K562 (cell line): ENCODE data around the gene ATP2A3. TPM values are rescaled to one million over a fixed set of nuclear protein-coding genes. Genes with fewer than 3 reads are reported as not detected.

Experiments used
- CBFB ChIP-seq: sonication (generic); formaldehyde crosslinking; IDR thresholded peaks from 2 replicates; pipeline ENCODE4 v1.4.0; 2020; ENCODE audit warnings: mild to moderate bottlenecking, missing genetic modification reagents
- E2F4 ChIP-seq: sonication (generic); formaldehyde crosslinking; IDR thresholded peaks from 2 replicates; pipeline ENCODE4 v1.8.0; 2022; ENCODE audit warnings: mild to moderate bottlenecking, low read depth, missing genetic modification reagents
- ESRRA ChIP-seq: fragments of 450-650 bp; IDR thresholded peaks from 2 replicates; pipeline ENCODE4 v1.6.1; 2014; ENCODE audit warnings: low read depth, mild to moderate bottlenecking, moderate library complexity, borderline replicate concordance
- FOXK2 ChIP-seq, 2 experiments: fragments of 450-650 bp; IDR thresholded peaks in 1 of 2; conservative IDR thresholded peaks in 1 of 2; 2 replicates each; pipeline ENCODE4 v1.6.1; 2016; ENCODE audit warnings: low read depth in 2 of 2, mild to moderate bottlenecking in 1 of 2
- FUS ChIP-seq: fragments of 200-400 bp; formaldehyde crosslinking; optimal IDR thresholded peaks from 2 replicates; pipeline ENCODE3; 2017; ENCODE audit warnings: low read depth, low read length
- KLF1 ChIP-seq: fragments of 450-650 bp; IDR thresholded peaks from 2 replicates; pipeline ENCODE4 v1.6.1; 2016; ENCODE audit warnings: missing genetic modification characterization, missing compliant biosample characterization
- L3MBTL2 ChIP-seq: fragments of 450-650 bp; IDR thresholded peaks from 2 replicates; pipeline ENCODE4 v1.6.1; 2016; ENCODE audit warnings: mild to moderate bottlenecking, moderate library complexity
- MCM5 ChIP-seq: fragments of 450-650 bp; IDR thresholded peaks from 2 replicates; pipeline ENCODE4 v1.6.1; 2016; ENCODE audit warnings: low read depth
- MXI1 ChIP-seq: IDR thresholded peaks from 2 replicates; pipeline ENCODE4 v1.6.1; 2011; ENCODE audit warnings: low read depth, mild to moderate bottlenecking, improper control_type of control experiment, low read length
- NRF1 ChIP-seq, 2 experiments: fragments of 450-650 bp; IDR thresholded peaks in 1 of 2; conservative IDR thresholded peaks in 1 of 2; 2 replicates each; pipeline ENCODE4 v1.6.1; 2014; ENCODE audit warnings: mild to moderate bottlenecking in 2 of 2
- POLR2G ChIP-seq: fragments of 200-400 bp; formaldehyde crosslinking; IDR thresholded peaks from 2 replicates; pipeline ENCODE4 v1.6.1; 2017; ENCODE audit warnings: low read depth, mild to moderate bottlenecking, antibody characterized with exemption, low read length, moderate library complexity
- RBM17 ChIP-seq: fragments of 200-400 bp; formaldehyde crosslinking; IDR thresholded peaks from 2 replicates; pipeline ENCODE4 v1.6.1; 2017; ENCODE audit warnings: low read depth, mild to moderate bottlenecking, low read length, borderline replicate concordance
- RBM22 ChIP-seq: fragments of 200-400 bp; formaldehyde crosslinking; IDR thresholded peaks from 2 replicates; pipeline ENCODE4 v1.6.1; 2018; ENCODE audit warnings: low read length, low read depth; ENCODE audit not compliant: poor library complexity, severe bottlenecking
- TAF15 ChIP-seq: fragments of 200-400 bp; formaldehyde crosslinking; IDR thresholded peaks from 2 replicates; pipeline ENCODE4 v1.6.1; 2017; ENCODE audit warnings: mild to moderate bottlenecking, low read depth, low read length, moderate library complexity
- UBTF ChIP-seq, 2 experiments: IDR thresholded peaks; 2 replicates each; pipeline ENCODE4 v1.6.1; 2012; ENCODE audit warnings: improper control_type of control experiment in 2 of 2, low read depth in 2 of 2, low read length in 2 of 2, borderline replicate concordance in 1 of 2
- USF2 ChIP-seq: sonication (generic); formaldehyde crosslinking; IDR thresholded peaks from 2 replicates; pipeline ENCODE4 v1.5.0; 2020; ENCODE audit warnings: missing genetic modification reagents
- ZFP30 ChIP-seq: fragments of 250-450 bp; sonication (Bioruptor Pico); IDR thresholded peaks from 2 replicates; pipeline ENCODE4 v1.8.0; 2022; ENCODE audit warnings: moderate library complexity, mild to moderate bottlenecking, inconsistent platforms, borderline replicate concordance
- ZNF347 ChIP-seq: fragments of 450-650 bp; formaldehyde crosslinking; IDR thresholded peaks from 2 replicates; pipeline ENCODE4 v1.4.0; 2020; ENCODE audit warnings: low read depth, mild to moderate bottlenecking, moderate library complexity
- ZNF384 ChIP-seq: IDR thresholded peaks from 2 replicates; pipeline ENCODE4 v1.6.1; 2012; ENCODE audit warnings: low read depth, low read length, improper control_type of control experiment
- ZNF780A ChIP-seq: fragments of 250-450 bp; sonication (Bioruptor Pico); IDR thresholded peaks from 2 replicates; pipeline ENCODE4 v1.5.0; 2021; ENCODE audit warnings: mild to moderate bottlenecking
- polyA plus RNA-seq, 8 experiments: library from polyadenylated mRNA; depleted of rRNA in 4 of 8; stranded (reverse) in 5 of 8; unstranded in 3 of 8; fragments of >200 nt; fragmentation: Nextera tagmentation in 2 of 8; fragmentation: Illumina TruSeq in 1 of 8; extraction: Ambion mirVana in 2 of 8; extraction: Trizol in 1 of 8; gene quantifications; 2 replicates each; pipeline versions ENCODE4 v1.2.1 to v1.2.3, GENCODE V29; 2011 to 2014; ENCODE audit warnings: inconsistent platforms in 1 of 8, missing spikeins in 1 of 8
- total RNA-seq, 7 experiments: library from RNA; depleted of rRNA in 6 of 7; stranded (reverse); fragments of >200 nt in 6 of 7; fragmentation: Illumina TruSeq in 2 of 7; extraction: Trizol in 2 of 7; gene quantifications; 2 replicates each; pipeline versions ENCODE4 v1.2.1 to v1.2.3, GENCODE V29; 2011 to 2021; ENCODE audit warnings: low replicate concordance in 1 of 7
- TF ChIP-seq, protein P1 (sequence below): fragments of 450-650 bp; IDR thresholded peaks from 2 replicates; pipeline ENCODE4 v1.6.1; 2017; ENCODE audit warnings: antibody characterized with exemption

Gene ATP2A3
- total and polyA plus RNA-seq, 9 of the 15 experiments (the other 6 are each of a cell fraction or from before 2014, with no cell fraction given) = 0.65 to 103 (median 31.3) TPM

- TF ChIP-seq UBTF (IDR thresholded peaks at IDR 0.05; ENCODE audit: borderline replicate concordance in 1 of 2, low read depth in 2 of 2, low read length in 2 of 2) (peak in 1 of 2 experiments; percentile 72; a peak in 1 of 4 replicates), ZFP30 (CRISPR knock-in tag) (no peak), NRF1 (conservative IDR thresholded peaks at IDR 0.05 in 1 of 2, IDR thresholded peaks at IDR 0.05 in 1 of 2) (peak in 1 of 2 experiments; percentile 27; a peak in 1 of 4 replicates), ESRRA (peak; percentile 22; the same call in 1 of the 2 replicates), ZNF347 (CRISPR knock-in tag) (no peak), POLR2G (peak; percentile 86), MCM5 (no peak), ZNF780A (CRISPR knock-in tag) (no peak), USF2 (CRISPR knock-in tag) (no peak), RBM22 (no peak), CBFB (no peak), FOXK2 (conservative IDR thresholded peaks at IDR 0.05 in 1 of 2, IDR thresholded peaks at IDR 0.05 in 1 of 2; ENCODE audit: low read depth in 2 of 2) (no peak), E2F4 (CRISPR knock-in tag) (no peak), TAF15 (no peak), MXI1 (no peak), FUS (no peak), ZNF384 (no peak), RBM17 (no peak), L3MBTL2 (peak; percentile 15; the same call in 1 of the 2 replicates), KLF1 (no peak)
- TF ChIP-seq, protein P1, sequence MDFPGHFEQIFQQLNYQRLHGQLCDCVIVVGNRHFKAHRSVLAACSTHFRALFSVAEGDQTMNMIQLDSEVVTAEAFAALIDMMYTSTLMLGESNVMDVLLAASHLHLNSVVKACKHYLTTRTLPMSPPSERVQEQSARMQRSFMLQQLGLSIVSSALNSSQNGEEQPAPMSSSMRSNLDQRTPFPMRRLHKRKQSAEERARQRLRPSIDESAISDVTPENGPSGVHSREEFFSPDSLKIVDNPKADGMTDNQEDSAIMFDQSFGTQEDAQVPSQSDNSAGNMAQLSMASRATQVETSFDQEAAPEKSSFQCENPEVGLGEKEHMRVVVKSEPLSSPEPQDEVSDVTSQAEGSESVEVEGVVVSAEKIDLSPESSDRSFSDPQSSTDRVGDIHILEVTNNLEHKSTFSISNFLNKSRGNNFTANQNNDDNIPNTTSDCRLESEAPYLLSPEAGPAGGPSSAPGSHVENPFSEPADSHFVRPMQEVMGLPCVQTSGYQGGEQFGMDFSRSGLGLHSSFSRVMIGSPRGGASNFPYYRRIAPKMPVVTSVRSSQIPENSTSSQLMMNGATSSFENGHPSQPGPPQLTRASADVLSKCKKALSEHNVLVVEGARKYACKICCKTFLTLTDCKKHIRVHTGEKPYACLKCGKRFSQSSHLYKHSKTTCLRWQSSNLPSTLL = no peak
Observed at GRCh38 chr17:3965118-3965800, 1.0 kb upstream of the ATP2A3 start (continued).
